Peyer's patch (tissue), 4 donors: Measurements from ENCODE around the gene SCN2A.

ENCODE experiments used
- POLR2A ChIP-seq, 2 donors: fragments of 450-650 bp; IDR thresholded peaks; one replicate each; pipeline ENCODE4 v1.5.1; 2017; ENCODE audit warnings: antibody characterized with exemption in 2 of 2, mild to moderate bottlenecking in 2 of 2, moderate library complexity in 2 of 2
- TF ChIP-seq, protein P1 (sequence below), 6 experiments: fragments of 450-650 bp in 4 of 6; fragments of 200-600 bp in 2 of 6; sonication (generic) in 1 of 6; IDR thresholded peaks; one replicate each; pipeline ENCODE4 v1.5.1; 2017 to 2019; ENCODE audit warnings: antibody characterized with exemption in 6 of 6, mild to moderate bottlenecking in 3 of 6, moderate library complexity in 1 of 6

DNA sequence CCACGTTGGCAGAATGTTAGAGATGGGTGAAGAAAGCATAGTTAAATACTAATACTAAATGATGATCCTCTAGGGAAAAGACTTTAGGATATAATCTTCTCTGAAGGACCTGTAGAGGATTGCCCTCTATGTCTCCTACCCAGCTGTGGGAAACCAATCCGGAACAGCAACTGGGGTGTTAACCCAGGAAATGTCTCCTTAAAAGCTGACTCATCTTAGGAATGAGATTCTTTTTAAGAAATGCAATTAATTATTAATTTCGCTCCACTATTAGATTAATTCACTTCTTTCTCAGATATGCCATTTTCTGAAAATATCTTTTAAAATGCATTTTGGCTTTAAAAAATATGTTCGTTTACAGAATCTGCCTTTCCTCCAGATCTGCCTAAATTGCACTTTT lies 42.8 kb upstream of the SCN2A start:
- TF ChIP-seq, protein P1, sequence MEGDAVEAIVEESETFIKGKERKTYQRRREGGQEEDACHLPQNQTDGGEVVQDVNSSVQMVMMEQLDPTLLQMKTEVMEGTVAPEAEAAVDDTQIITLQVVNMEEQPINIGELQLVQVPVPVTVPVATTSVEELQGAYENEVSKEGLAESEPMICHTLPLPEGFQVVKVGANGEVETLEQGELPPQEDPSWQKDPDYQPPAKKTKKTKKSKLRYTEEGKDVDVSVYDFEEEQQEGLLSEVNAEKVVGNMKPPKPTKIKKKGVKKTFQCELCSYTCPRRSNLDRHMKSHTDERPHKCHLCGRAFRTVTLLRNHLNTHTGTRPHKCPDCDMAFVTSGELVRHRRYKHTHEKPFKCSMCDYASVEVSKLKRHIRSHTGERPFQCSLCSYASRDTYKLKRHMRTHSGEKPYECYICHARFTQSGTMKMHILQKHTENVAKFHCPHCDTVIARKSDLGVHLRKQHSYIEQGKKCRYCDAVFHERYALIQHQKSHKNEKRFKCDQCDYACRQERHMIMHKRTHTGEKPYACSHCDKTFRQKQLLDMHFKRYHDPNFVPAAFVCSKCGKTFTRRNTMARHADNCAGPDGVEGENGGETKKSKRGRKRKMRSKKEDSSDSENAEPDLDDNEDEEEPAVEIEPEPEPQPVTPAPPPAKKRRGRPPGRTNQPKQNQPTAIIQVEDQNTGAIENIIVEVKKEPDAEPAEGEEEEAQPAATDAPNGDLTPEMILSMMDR (IDR thresholded peaks at IDR 0.05), result no peak
- TF ChIP-seq POLR2A (IDR thresholded peaks at IDR 0.05), result no peak
